ENCODE data around the gene GRID2. TPM values are rescaled to one million over a fixed set of nuclear protein-coding genes. Genes with fewer than 3 reads are reported as not detected.

The GRID2 gene
- total RNA-seq, 6 donors from 2014 or later, result 0.76 TPM; not detected in 5

GRCh38 chr4:93759506-93759905 lies 1455.7 kb downstream of the GRID2 start:
- Histone ChIP-seq H3K27me3 (no peaks in the 10 kb centered on the region), H3K36me3 (no peaks in the 10 kb centered on the region), H3K4me1 (peaks cover 0 to 1% (median 0%) of the 10 kb centered on the region in 4 donors), H3K9me3 (no peaks in the 10 kb centered on the region), H3K4me3 (no peak overlapping the region), H3K27ac (no peak overlapping the region)
- DNase-seq (no peak), ATAC-seq (ENCODE audit: low FRiP score in 2 of 2) (peak; percentile 34 to 52)
- TF ChIP-seq POLR2AphosphoS5 (IDR thresholded peaks at IDR 0.05), result no peak
- peak in 1 of 4 donors; percentile 91 for TF ChIP-seq EP300 (IDR thresholded peaks at IDR 0.05)
- TF ChIP-seq CTCF (IDR thresholded peaks at IDR 0.05), result no peak
- WGBS, 2 donors, result 28 to 41% methylated on average over 2 of the region's 2 CpGs

GRCh38 chr4:93760284-93760683 lies 1456.5 kb downstream of the GRID2 start:
- ATAC-seq (ENCODE audit: low FRiP score in 2 of 2) (no peak), DNase-seq (no peak)
- Histone ChIP-seq H3K4me3 (no peak overlapping the region), H3K27me3 (no peaks in the 10 kb centered on the region), H3K36me3 (no peaks in the 10 kb centered on the region), H3K27ac (no peak overlapping the region), H3K4me1 (peaks cover 0 to 4% (median 0%) of the 10 kb centered on the region in 4 donors), H3K9me3 (no peaks in the 10 kb centered on the region)
- TF ChIP-seq POLR2A (IDR thresholded peaks at IDR 0.05) (no peak), EP300 (IDR thresholded peaks at IDR 0.05) (no peak), CTCF (IDR thresholded peaks at IDR 0.05) (no peak), POLR2AphosphoS5 (IDR thresholded peaks at IDR 0.05) (no peak)
- 76 to 83% methylated on average over 2 of the region's 2 CpGs for WGBS, 2 donors

GRCh38 chr4:93761286-93761685 lies 1457.5 kb downstream of the GRID2 start:
- Histone ChIP-seq H3K27ac (no peak overlapping the region), H3K27me3 (no peaks in the 10 kb centered on the region), H3K36me3 (no peaks in the 10 kb centered on the region), H3K4me1 (peaks cover 0 to 4% (median 0%) of the 10 kb centered on the region in 4 donors), H3K4me3 (no peak overlapping the region), H3K9me3 (no peaks in the 10 kb centered on the region)
- DNase-seq (no peak), ATAC-seq (ENCODE audit: low FRiP score in 2 of 2) (no peak)
- 63% methylated on average over 1 of the region's 1 CpG for WGBS, 2 donors
- TF ChIP-seq EP300 (IDR thresholded peaks at IDR 0.05) (no peak), CTCF (IDR thresholded peaks at IDR 0.05) (no peak), POLR2AphosphoS5 (IDR thresholded peaks at IDR 0.05) (no peak), POLR2A (IDR thresholded peaks at IDR 0.05) (no peak)

GRCh38 chr4:93764639-93765246 lies 1461.0 kb downstream of the GRID2 start:
- Histone ChIP-seq H3K9me3 (no peaks in the 10 kb centered on the region), H3K4me1 (peaks cover 0 to 4% (median 0%) of the 10 kb centered on the region in 4 donors), H3K27ac (no peak overlapping the region), H3K27me3 (no peaks in the 10 kb centered on the region), H3K4me3 (no peak overlapping the region), H3K36me3 (no peaks in the 10 kb centered on the region)
- ATAC-seq (ENCODE audit: low FRiP score in 2 of 2) (peak in 1 of 2 donors; percentile 70), DNase-seq (no peak)
- 1 to 3% methylated on average over 5 of the region's 5 CpGs for WGBS, 2 donors
- TF ChIP-seq POLR2AphosphoS5 (IDR thresholded peaks at IDR 0.05), result no peak
- TF ChIP-seq CTCF (IDR thresholded peaks at IDR 0.05), result peak in 5 of 6 experiments; percentile 29 to 74 (median 67)
- TF ChIP-seq POLR2A (IDR thresholded peaks at IDR 0.05), result no peak
- TF ChIP-seq EP300 (IDR thresholded peaks at IDR 0.05), result no peak

GRCh38 chr4:93767917-93768316 lies 1464.2 kb downstream of the GRID2 start:
- no peaks in the 10 kb centered on the region for H3K36me3 ChIP-seq
- no peaks in the 10 kb centered on the region for H3K9me3 ChIP-seq
- peaks cover 0 to 4% (median 0%) of the 10 kb centered on the region in 4 donors for H3K4me1 ChIP-seq
- no peak overlapping the region for H3K4me3 ChIP-seq
- ATAC-seq (ENCODE audit: low FRiP score in 2 of 2), result peak in 1 of 2 donors; percentile 34
- 73 to 89% methylated on average over 4 to 5 of the region's 5 CpGs for WGBS, 2 donors
- DNase-seq, result no peak
- no peak overlapping the region for H3K27ac ChIP-seq
- no peaks in the 10 kb centered on the region for H3K27me3 ChIP-seq
- TF ChIP-seq EP300 (IDR thresholded peaks at IDR 0.05) (no peak), CTCF (IDR thresholded peaks at IDR 0.05) (no peak), POLR2AphosphoS5 (IDR thresholded peaks at IDR 0.05) (no peak), POLR2A (IDR thresholded peaks at IDR 0.05) (no peak)

All from upper lobe of left lung (tissue), 6 donors.